ENCODE results near the gene OPCML. TPM values are rescaled to one million over a fixed set of nuclear protein-coding genes. Genes with fewer than 3 reads are reported as not detected.

OPCML gene
- polyA plus RNA-seq, 10 donors = 0.84 to 2.8 (median 1.8) TPM

GRCh38 chr11:132858223-132858622, 674.1 kb downstream of the OPCML start:
- peak in 2 of 3 donors; percentile 37 to 45 for DNase-seq

- no peak for DNase-seq
These were observed 676.3 kb downstream of the OPCML start for GRCh38 chr11:132856032-132856431.

DNA sequence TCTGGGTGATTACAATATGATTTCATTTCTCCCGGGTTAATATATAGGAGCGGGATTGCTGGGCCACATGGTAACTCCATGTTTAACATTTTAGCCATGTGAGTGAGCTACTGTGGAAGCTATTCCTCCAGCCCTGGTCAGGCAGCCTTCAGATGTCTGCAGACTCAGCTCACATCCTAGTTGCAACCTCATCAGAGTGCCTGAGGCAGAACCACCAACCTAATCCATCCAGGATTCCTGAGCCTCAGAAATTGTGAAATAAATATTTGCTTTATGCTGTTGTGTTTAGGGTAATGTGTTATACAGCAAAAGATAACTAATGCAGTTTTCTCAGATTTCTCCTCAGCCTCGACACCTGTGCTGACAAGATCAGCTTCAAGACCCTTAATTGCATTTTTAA, 676.8 kb downstream of the OPCML start:
- DNase-seq = no peak

DNA sequence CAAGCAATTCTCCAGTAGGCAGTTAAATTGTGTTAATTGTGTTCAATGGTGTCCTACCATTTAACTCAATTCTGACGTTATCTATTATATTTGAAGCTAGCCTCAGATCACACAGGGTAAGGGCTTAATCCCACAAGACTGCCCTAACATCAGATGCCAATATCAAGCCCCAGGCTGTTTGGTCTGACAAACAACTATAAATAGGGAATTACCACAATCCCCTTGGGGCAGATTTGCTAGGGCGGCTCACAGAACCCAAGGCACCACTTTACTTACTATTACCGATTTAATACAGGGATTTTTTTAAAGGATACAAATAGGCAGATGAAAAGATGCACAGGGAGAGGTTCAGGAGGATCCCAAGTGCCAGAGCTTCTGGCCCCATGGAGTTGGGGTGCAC, 678.4 kb downstream of the OPCML start:
- no peak for DNase-seq

- DNase-seq = no peak
These were observed 679.9 kb downstream of the OPCML start for GRCh38 chr11:132852361-132852760.

GRCh38 chr11:132851247-132851646, 681.1 kb downstream of the OPCML start:
- no peak for DNase-seq

DNA sequence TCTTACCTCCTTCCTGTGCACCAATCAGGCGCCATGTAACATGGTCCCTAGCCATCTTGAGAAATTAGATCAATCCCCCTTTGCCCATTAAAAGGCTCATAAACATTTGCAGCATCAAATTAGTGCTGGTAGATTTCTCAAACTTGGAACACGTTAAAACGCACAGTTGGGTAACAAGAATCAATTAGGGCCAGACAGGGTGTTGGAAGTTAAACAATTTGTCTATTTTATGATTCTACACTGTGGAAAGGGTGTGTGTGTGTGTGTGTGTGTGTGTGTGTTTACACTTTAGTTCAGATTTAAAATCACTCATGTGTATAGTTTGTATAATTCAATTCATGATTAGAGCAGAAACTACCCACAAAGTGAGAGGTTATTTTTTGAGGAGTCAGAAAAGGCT, 682.0 kb downstream of the OPCML start:
- no peak for DNase-seq

DNA sequence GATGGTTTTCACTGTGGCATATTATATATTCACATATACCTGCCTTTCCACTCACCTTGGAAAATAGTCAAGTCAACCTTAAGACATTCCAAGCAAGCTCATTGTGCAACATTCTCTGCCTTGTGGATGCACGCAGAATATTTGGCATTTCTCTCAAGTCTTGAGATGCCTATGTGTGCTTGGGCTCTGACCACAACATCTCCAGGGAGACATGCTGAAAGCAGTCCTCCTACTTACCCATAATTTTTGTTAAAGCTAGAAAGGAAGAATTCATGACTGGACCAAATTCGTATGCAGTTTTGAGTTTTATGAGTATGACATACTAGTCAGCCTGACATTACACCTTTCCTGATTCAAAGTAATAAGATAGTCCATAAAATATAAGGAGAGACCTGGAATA, 684.0 kb downstream of the OPCML start:
- peak in 1 of 3 donors; percentile 43 for DNase-seq

DNA sequence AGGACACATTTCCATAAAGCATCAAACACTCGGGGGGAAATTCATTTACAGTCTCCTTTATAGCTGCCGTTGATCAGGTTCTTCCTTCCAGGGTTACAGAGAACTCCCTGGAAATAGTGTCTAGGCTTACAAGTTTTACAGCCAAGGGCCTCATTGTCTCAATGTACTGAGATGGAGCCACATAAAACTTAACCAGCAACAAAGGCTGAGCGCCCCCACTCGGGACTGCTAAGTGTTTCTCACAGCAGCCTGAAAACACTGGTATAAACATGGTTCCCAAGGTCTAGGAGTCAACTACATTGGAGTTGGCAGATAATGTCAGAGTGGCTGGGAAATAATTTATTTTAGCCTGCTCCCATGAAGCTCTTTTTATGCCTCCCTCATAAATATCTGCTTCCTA, 686.2 kb downstream of the OPCML start:
- DNase-seq = no peak

DNA sequence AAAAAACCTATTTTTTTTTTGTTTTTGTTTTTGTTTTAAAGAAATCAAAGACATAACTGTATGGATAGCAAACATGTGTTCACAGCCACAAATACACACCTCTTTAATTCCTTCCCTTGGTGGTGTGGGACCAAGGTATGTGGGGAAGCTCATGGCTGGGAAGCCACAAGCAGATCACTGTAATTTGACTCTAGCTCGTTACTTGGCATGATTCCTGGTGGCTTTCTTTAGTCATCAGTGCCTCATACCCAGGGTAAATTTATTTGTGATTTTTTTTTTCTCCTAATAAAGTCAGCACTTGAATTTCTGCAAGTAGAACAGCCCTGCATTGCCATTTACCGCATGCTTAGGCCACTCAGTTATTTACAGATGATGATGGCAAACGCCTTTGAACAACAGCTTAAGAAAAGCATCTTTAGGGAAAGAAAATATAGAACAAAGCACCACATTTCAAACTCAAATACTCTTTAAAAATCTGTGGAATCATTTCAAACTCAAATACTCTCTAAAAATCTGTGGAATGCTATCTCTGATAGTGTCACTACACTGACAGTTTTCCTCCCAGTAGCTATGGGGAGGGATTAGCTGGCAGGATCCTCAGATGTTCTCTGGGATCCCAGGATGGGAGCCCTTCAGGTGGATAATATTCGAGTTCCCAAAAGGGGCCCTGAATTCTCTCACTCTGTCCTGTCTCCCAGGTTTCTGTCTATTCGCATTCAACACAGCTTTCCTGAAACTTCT, 687.2 kb downstream of the OPCML start:
- peak in 2 of 3 donors; percentile 20 to 91 for DNase-seq

- no peak for DNase-seq
These were observed 691.6 kb downstream of the OPCML start for GRCh38 chr11:132840660-132841059.

DNA sequence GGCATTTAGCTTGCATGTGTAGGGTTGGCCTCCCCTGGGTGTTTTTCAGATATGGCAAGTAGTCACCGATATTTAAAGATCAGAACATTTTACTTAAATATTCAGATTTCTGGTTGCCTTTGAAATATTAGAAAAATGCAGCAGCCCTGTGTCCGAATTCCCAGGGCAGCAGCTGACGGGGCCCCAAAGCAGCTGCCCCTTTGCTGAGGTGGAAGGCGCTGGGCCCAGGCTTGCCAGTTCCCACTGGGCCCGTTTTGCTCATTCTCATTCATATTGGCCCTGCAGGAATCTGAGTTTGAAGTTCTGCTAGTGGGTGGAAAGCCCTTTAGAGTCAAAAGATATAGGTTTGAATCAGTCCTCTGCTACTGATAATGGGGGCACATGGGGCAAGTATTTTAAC, 692.1 kb downstream of the OPCML start:
- DNase-seq = no peak

DNA sequence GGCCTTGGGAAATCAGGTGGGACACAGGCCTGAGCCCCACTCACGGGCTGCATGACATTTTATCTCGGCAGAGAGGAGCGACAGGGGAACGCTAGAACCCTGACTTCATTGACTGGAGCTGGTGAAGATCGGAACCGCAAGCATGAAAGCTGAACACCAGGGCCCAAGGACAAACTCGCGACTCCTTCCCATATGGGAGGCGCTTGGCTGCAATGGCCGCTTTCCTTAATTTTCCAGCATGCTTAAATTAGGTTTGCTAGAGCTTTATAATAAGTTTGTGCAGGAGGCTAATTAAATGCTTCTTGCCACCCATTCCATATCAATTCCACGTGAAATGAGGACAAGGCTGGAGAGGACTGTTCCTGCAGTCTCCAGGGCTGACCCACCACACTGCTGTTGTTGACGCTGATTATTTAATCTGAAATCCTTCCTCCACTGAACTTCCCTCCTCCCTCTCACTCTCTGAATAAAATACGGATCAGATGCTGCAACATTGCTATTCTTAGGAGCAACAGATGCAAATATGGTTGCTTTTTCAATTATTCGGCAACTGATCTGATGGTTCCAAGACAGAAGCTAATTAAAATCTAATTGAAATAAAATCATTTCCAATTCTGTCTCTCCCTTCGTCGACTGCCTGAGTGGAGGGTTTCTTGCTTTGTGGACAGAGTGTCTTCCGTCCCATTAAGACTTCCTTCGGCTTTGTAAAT, 692.9 kb downstream of the OPCML start:
- no peak for DNase-seq

- peak in 1 of 3 donors; percentile 38 for DNase-seq
These were observed 693.7 kb downstream of the OPCML start for GRCh38 chr11:132838627-132839026.

DNA sequence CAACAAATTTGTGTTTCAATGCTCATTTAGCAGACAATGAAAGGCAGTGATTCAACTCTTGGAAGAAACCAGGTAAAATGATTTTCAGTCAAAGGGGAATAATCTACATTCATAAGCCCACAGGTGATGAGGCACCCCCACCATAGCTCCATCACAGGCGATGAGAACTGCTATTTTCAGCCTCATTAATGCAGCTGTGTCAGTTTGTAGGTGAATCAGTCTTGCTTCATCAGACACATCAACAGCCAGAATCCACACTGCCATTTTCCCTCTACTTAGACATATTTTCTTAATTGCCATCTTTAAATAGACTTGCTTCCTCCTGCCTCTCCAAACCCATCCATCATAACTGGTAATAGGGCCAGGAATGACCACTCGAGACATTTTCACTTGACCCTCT, 701.0 kb downstream of the OPCML start:
- no peak for DNase-seq

DNA sequence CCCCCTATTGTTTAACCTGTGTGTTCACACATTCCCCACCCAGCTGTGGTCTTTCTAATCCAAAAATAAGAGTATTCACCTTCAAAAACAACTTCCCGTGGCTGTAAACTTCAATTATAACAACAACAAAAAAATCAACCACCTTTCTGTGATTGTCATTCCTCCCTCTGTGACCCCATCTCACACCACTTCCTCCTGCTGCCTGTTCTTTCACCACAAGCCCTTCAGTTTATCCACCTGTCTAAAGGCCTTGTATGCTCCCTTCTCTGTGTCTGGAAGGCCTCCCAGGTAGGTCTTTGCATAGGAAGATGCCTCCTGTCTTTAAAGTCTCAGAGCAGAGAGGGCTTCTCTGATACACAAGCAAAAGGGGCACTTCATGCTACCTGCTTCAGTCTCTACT, 707.7 kb downstream of the OPCML start:
- DNase-seq = no peak

GRCh38 chr11:132822276-132822675, 710.0 kb downstream of the OPCML start:
- no peak for DNase-seq

DNA sequence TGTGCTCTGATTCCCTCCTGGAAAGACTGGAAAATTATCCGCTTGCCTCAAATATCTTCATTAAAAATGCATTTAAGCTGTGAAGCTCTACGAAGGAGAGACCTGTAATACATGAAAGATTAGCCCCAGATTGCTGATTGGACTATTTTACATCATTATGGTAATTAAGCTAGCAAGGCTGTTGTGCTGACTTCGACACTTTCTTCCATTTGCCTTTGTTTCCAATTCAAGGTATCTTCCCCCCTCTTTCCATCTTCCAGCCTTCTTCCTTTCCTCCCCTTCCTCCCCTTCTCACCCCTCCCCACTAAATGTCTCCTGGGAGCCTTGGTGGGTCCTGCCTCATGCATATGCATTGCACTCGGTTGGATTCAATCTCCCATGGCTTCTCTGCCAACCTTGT, 710.8 kb downstream of the OPCML start:
- DNase-seq = no peak

DNA sequence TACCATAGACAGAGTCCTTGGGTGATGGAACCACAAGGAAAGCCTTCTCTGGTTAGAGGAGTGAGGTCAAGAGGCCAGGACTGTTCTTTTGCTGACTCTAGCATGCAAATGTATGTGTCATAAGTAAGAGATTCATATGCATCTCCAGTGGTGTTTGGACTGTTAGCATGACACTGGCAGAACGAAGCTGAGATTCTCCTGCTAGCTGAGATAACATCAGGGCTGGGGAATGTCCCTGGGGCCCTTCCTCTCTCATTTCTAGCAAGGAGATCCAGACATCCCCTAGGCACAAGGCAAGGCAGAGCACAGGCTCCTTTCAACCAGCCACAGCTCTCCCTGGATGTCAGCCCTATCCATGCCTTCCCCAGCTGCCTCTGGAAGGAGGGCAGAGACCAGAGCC, 711.3 kb downstream of the OPCML start:
- DNase-seq = peak in 1 of 3 donors; percentile 69

DNA sequence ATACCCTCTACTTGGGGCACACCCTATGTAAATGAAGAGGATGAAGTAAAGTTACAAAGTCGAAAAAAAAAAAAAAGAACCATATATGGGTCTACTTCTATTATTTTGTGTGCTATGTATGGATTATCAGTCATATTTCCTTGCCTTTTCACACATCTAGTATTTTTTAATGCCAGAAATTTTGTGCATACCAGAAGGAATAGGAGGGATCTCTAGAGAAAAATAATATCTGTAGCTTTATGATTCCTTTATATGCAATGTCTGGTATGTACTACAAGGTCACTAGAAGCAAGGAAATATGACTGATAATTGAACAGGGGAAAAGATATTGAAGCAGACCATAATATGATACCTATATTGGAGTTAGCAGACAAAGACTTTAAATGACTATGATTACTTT, 713.4 kb downstream of the OPCML start:
- peak in 1 of 3 donors; percentile 16 for DNase-seq

- DNase-seq = no peak
These were observed 714.9 kb downstream of the OPCML start for GRCh38 chr11:132817387-132817786.

DNA sequence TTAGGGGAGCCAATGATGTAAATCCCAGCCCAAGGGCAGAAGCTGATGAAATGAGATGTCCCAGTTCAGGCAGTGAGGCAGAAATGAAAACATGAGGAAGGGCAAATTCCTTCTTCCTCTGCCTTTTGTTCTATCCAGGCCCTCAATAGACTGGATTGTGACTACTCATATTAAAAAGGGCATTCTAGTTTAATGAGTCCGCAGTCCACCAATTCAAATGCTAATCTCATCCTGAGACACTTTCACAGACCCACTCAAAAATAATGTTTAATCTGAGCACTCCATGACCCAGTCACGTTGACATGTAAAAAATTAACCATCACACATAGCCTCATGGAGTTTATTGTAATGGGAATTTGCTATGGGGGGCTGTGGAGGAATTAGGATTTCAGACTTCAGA, 717.9 kb downstream of the OPCML start:
- DNase-seq = no peak

GRCh38 chr11:132811649-132812048, 720.7 kb downstream of the OPCML start:
- DNase-seq = no peak

DNA sequence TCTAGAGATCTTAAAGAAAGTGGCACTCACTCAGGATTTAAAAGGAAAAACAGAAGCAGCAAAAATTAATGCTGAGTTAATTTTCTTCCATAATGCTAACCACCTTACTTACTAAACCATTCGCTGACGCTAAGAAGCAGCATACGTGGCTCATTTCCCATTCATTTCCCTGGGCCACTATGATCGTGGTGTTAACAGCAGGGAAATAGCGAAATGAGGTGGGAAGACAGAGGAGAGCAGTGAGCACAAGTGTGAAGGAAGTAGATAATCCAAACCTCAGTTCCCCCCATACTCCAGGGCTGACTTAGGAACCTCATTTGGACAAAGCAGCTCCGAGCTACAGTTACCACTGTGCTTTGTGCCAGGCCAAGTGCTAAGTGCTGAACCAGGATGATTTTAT, 723.2 kb downstream of the OPCML start:
- DNase-seq = no peak
